Measurements from ENCODE around the gene RASA3.

RASA3 gene

DNA sequence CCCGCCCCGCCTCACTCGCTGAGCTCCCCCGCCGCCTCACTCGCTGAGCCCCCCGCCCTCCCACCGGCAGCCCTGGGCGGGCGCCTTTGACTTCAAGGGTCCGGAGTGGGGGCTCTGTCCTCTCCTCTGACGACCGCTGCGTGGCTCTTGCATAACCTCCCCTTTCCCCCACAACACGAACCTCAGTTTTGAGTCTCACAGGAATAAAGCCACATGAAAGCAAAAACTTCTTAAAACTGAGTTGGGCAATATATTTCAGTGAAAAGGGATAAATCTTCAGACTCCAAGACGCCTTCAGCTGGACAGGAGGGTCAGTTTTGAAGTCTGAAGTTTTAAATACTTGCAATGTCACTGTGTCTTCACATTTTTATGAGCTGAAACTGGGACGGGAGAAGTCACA lies 87.9 kb downstream of the RASA3 start:
- peak in 2 of 3 donors; percentile 52 to 79 for DNase-seq
- CTCF ChIA-PET, result no interaction called here
- Histone ChIP-seq H3K36me3 (ENCODE audit: control insufficient read depth in 4 of 4, insufficient read depth in 4 of 4, low read length in 3 of 4) (peaks cover 6 to 24% (median 11%) of the 10 kb centered on the region in 4 experiments), H3K9me3 (ENCODE audit: control extremely low read depth in 1 of 5, control insufficient read depth in 4 of 5, insufficient read depth in 2 of 5, low read depth in 1 of 5, low read length in 4 of 5) (peaks cover 0 to 4% (median 0%) of the 10 kb centered on the region in 5 experiments), H3K27me3 (replicated peaks in 2 of 5; ENCODE audit: control insufficient read depth in 4 of 5, insufficient read depth in 5 of 5, low read length in 4 of 5) (no peaks in the 10 kb centered on the region), H3K4me1 (ENCODE audit: control extremely low read depth in 1 of 4, control insufficient read depth in 4 of 4, insufficient read depth in 4 of 4, low read length in 3 of 4) (peaks cover 0 to 26% (median 19%) of the 10 kb centered on the region in 4 experiments), H3K4me3 (ENCODE audit: control insufficient read depth in 1 of 7, extremely low read depth in 1 of 7, insufficient read depth in 4 of 7, low read depth in 2 of 7, low read length in 6 of 7) (no peak overlapping the region), H3K27ac (ENCODE audit: insufficient read depth in 1 of 2, low read depth in 1 of 2, low read length in 2 of 2, poor library complexity in 1 of 2, severe bottlenecking in 2 of 2) (no peak overlapping the region)
- POLR2A ChIA-PET, result no interaction called here
- WGBS (ENCODE audit: insufficient coverage), result 54% methylated on average over 9 of the region's 17 CpGs

DNA sequence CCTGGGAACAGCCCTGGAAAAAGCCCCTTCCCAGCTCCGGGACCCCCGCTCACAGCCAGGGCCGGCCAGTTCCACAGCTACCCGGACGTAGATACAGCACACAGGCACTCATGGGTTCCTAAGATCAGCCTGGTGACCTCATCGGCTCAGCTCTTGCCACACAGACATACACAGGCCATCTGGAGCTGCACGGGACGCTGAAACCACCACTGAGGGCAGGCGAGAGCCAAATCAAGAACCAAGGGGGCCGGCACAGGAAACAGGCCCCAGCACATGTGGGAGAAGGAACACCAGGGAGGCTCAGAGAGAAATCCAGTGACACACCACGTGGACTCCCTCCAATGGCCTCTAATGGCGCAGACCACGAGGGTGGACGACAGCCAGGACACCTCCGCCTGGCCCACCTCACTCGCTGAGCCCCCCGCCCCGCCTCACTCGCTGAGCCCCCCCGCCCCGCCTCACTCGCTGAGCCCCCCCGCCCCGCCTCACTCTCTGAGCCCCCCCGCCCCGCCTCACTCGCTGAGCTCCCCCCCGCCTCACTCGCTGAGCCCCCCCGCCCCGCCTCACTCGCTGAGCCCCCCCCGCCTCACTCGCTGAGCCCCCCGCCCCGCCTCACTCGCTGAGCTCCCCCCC lies 88.9 kb downstream of the RASA3 start:
- DNase-seq, result peak in 2 of 3 donors; percentile 77 to 92
- Histone ChIP-seq H3K9me3 (ENCODE audit: control extremely low read depth in 1 of 5, control insufficient read depth in 4 of 5, insufficient read depth in 2 of 5, low read depth in 1 of 5, low read length in 4 of 5) (peaks cover 0 to 7% (median 0%) of the 10 kb centered on the region in 5 experiments), H3K27ac (ENCODE audit: insufficient read depth in 1 of 2, low read depth in 1 of 2, low read length in 2 of 2, poor library complexity in 1 of 2, severe bottlenecking in 2 of 2) (no peak overlapping the region), H3K36me3 (ENCODE audit: control insufficient read depth in 4 of 4, insufficient read depth in 4 of 4, low read length in 3 of 4) (peaks cover 8 to 24% (median 11%) of the 10 kb centered on the region in 4 experiments), H3K27me3 (replicated peaks in 2 of 5; ENCODE audit: control insufficient read depth in 4 of 5, insufficient read depth in 5 of 5, low read length in 4 of 5) (no peaks in the 10 kb centered on the region), H3K4me3 (ENCODE audit: control insufficient read depth in 1 of 7, extremely low read depth in 1 of 7, insufficient read depth in 4 of 7, low read depth in 2 of 7, low read length in 6 of 7) (no peak overlapping the region), H3K4me1 (ENCODE audit: control extremely low read depth in 1 of 4, control insufficient read depth in 4 of 4, insufficient read depth in 4 of 4, low read length in 3 of 4) (peaks cover 0 to 17% (median 10%) of the 10 kb centered on the region in 4 experiments)
- ChIA-PET POLR2A (no interaction called here), CTCF (no interaction called here)
- WGBS (ENCODE audit: insufficient coverage), result 75% methylated on average over 13 of the region's 37 CpGs

DNA sequence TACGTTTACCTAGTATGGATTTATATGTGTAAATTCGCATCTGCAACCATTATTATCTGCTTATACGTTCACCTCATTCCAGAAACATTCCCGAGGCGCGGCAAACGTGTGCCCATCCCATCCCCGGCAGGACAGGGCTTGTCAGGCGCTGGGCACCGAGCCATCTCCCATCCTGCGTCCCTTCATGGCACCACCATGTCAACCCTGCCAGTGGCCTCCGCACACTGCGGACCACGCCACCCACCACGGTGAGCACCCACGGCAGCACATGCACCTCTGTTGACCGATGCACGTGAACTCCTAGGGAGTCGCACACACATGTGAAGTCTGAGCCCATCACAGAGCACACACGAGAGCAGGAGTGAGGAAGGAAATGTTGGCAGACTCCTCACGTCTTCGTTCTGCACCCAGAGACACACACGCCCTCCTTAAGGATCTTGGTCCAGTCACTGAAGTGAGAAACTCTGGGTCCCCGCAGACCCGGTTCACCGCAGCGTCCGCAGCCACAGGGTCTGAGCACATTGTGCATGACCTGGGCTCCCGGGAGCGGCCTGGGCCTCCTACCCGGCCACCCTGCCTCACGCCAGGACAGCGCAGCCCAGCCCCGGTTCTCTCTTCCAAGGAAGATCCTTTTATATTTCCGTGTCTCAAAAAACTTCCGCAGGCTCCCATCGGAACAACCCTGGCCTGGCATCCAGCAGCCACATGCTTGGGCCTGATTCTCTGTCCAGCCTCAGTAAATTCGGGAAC lies 90.2 kb downstream of the RASA3 start:
- H3K4me3 ChIP-seq (ENCODE audit: control insufficient read depth in 1 of 7, extremely low read depth in 1 of 7, insufficient read depth in 4 of 7, low read depth in 2 of 7, low read length in 6 of 7), result no peak overlapping the region
- H3K27ac ChIP-seq (ENCODE audit: insufficient read depth in 1 of 2, low read depth in 1 of 2, low read length in 2 of 2, poor library complexity in 1 of 2, severe bottlenecking in 2 of 2), result no peak overlapping the region
- no peak for DNase-seq
- CTCF ChIA-PET, result no interaction called here
- peaks cover 0 to 8% (median 0%) of the 10 kb centered on the region in 4 experiments for H3K4me1 ChIP-seq (ENCODE audit: control extremely low read depth in 1 of 4, control insufficient read depth in 4 of 4, insufficient read depth in 4 of 4, low read length in 3 of 4)
- WGBS (ENCODE audit: insufficient coverage), result 99% methylated on average over 33 of the region's 38 CpGs
- H3K9me3 ChIP-seq (ENCODE audit: control extremely low read depth in 1 of 5, control insufficient read depth in 4 of 5, insufficient read depth in 2 of 5, low read depth in 1 of 5, low read length in 4 of 5), result peaks cover 0 to 7% (median 0%) of the 10 kb centered on the region in 5 experiments
- H3K27me3 ChIP-seq (replicated peaks in 2 of 5; ENCODE audit: control insufficient read depth in 4 of 5, insufficient read depth in 5 of 5, low read length in 4 of 5), result no peaks in the 10 kb centered on the region
- peaks cover 8 to 24% (median 12%) of the 10 kb centered on the region in 4 experiments for H3K36me3 ChIP-seq (ENCODE audit: control insufficient read depth in 4 of 4, insufficient read depth in 4 of 4, low read length in 3 of 4)
- POLR2A ChIA-PET, result no interaction called here

DNA sequence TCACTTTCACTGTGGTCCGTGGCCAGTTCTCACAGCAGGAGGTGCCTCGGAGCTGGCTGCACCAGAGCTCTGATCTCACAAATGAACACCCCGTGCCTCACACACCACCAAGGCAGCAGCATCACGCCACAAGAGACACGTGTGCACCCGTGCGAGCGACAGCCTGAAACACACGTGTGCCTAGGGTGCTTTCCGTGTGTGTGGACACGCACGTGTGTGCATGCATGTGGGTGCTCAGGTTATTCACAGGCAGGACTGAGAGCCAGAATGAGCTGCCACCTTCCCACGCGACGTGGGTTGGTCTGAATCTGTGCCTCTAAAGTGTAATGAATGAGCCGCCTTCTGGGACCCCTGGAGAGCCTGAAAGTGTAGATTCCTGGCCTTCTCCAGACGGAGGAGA lies 90.9 kb downstream of the RASA3 start:
- Histone ChIP-seq H3K36me3 (ENCODE audit: control insufficient read depth in 4 of 4, insufficient read depth in 4 of 4, low read length in 3 of 4) (peaks cover 8 to 24% (median 16%) of the 10 kb centered on the region in 4 experiments), H3K27me3 (replicated peaks in 2 of 5; ENCODE audit: control insufficient read depth in 4 of 5, insufficient read depth in 5 of 5, low read length in 4 of 5) (no peaks in the 10 kb centered on the region), H3K4me3 (ENCODE audit: control insufficient read depth in 1 of 7, extremely low read depth in 1 of 7, insufficient read depth in 4 of 7, low read depth in 2 of 7, low read length in 6 of 7) (no peak overlapping the region), H3K27ac (ENCODE audit: insufficient read depth in 1 of 2, low read depth in 1 of 2, low read length in 2 of 2, poor library complexity in 1 of 2, severe bottlenecking in 2 of 2) (no peak overlapping the region), H3K4me1 (ENCODE audit: control extremely low read depth in 1 of 4, control insufficient read depth in 4 of 4, insufficient read depth in 4 of 4, low read length in 3 of 4) (peaks cover 0 to 8% (median 0%) of the 10 kb centered on the region in 4 experiments), H3K9me3 (ENCODE audit: control extremely low read depth in 1 of 5, control insufficient read depth in 4 of 5, insufficient read depth in 2 of 5, low read depth in 1 of 5, low read length in 4 of 5) (peaks cover 0 to 7% (median 0%) of the 10 kb centered on the region in 5 experiments)
- DNase-seq, result no peak
- ChIA-PET CTCF (no interaction called here), POLR2A (no interaction called here)
- 96% methylated on average over 17 of the region's 17 CpGs for WGBS (ENCODE audit: insufficient coverage)

DNA sequence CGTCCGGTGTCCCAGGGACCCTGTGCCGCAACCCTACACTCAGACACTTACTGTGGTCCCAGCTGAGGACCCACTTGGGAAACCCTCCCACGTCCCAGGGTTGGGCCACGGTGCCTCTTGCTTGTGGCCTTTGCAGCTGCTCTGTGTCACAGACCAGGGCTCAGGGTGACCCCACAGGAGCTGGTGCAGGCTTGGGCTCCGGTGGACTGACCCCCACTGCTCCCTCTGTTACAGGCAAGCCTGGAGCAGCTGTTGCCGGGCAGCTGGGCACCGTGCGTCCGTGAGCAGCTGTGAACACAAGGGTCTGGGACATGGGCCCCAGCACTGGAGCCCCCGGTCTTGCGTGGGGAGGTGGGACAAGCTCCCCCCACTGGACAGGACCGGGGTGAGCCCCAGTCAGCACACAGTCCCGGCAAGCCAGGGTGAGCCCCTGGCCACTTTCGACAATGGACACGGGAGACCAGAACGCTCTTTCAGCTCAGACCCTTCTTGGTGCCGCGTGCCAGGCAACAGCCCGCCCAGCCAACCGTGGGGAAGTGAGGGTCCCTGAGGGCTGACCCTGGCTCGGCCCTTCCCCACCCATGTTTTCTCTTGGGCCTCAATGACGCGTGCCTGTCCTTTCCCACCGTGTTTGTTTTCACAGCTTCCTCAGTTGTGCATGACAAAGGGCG lies 92.8 kb downstream of the RASA3 start:
- H3K27me3 ChIP-seq (replicated peaks in 2 of 5; ENCODE audit: control insufficient read depth in 4 of 5, insufficient read depth in 5 of 5, low read length in 4 of 5), result no peaks in the 10 kb centered on the region
- no peak overlapping the region for H3K4me3 ChIP-seq (ENCODE audit: control insufficient read depth in 1 of 7, extremely low read depth in 1 of 7, insufficient read depth in 4 of 7, low read depth in 2 of 7, low read length in 6 of 7)
- POLR2A ChIA-PET, result no interaction called here
- peaks cover 8 to 27% (median 20%) of the 10 kb centered on the region in 4 experiments for H3K36me3 ChIP-seq (ENCODE audit: control insufficient read depth in 4 of 4, insufficient read depth in 4 of 4, low read length in 3 of 4)
- H3K9me3 ChIP-seq (ENCODE audit: control extremely low read depth in 1 of 5, control insufficient read depth in 4 of 5, insufficient read depth in 2 of 5, low read depth in 1 of 5, low read length in 4 of 5), result peaks cover 0 to 7% (median 0%) of the 10 kb centered on the region in 5 experiments
- CTCF ChIA-PET, result no interaction called here
- DNase-seq, result no peak
- no peak overlapping the region for H3K27ac ChIP-seq (ENCODE audit: insufficient read depth in 1 of 2, low read depth in 1 of 2, low read length in 2 of 2, poor library complexity in 1 of 2, severe bottlenecking in 2 of 2)
- H3K4me1 ChIP-seq (ENCODE audit: control extremely low read depth in 1 of 4, control insufficient read depth in 4 of 4, insufficient read depth in 4 of 4, low read length in 3 of 4), result peaks cover 0 to 2% (median 0%) of the 10 kb centered on the region in 4 experiments
- WGBS (ENCODE audit: insufficient coverage), result 97% methylated on average over 26 of the region's 26 CpGs

DNA sequence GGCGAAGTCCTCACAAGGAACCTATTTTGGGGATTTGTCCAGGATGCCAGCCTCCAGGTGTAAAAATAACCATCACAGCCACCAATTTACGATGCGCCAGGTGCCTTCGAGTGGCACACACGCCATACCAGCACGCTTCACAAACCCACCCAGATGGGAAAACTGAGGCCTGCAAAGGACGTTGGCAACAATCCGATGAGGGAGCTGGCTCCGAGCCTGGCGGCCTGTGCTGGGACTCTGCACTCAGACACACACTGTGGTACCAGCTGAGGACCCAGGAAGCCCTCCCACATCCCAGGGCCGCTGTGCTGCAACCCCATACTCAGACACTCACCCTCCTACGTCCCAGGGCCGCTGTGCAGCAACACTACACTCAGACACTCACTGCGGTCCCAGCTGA lies 93.5 kb downstream of the RASA3 start:
- H3K36me3 ChIP-seq (ENCODE audit: control insufficient read depth in 4 of 4, insufficient read depth in 4 of 4, low read length in 3 of 4), result peaks cover 8 to 32% (median 21%) of the 10 kb centered on the region in 4 experiments
- H3K4me1 ChIP-seq (ENCODE audit: control extremely low read depth in 1 of 4, control insufficient read depth in 4 of 4, insufficient read depth in 4 of 4, low read length in 3 of 4), result no peaks in the 10 kb centered on the region
- H3K27me3 ChIP-seq (replicated peaks in 2 of 5; ENCODE audit: control insufficient read depth in 4 of 5, insufficient read depth in 5 of 5, low read length in 4 of 5), result no peaks in the 10 kb centered on the region
- ChIA-PET CTCF (no interaction called here), POLR2A (no interaction called here)
- 93% methylated on average over 13 of the region's 14 CpGs for WGBS (ENCODE audit: insufficient coverage)
- peaks cover 0 to 7% (median 0%) of the 10 kb centered on the region in 5 experiments for H3K9me3 ChIP-seq (ENCODE audit: control extremely low read depth in 1 of 5, control insufficient read depth in 4 of 5, insufficient read depth in 2 of 5, low read depth in 1 of 5, low read length in 4 of 5)
- no peak overlapping the region for H3K4me3 ChIP-seq (ENCODE audit: control insufficient read depth in 1 of 7, extremely low read depth in 1 of 7, insufficient read depth in 4 of 7, low read depth in 2 of 7, low read length in 6 of 7)
- DNase-seq, result no peak
- H3K27ac ChIP-seq (ENCODE audit: insufficient read depth in 1 of 2, low read depth in 1 of 2, low read length in 2 of 2, poor library complexity in 1 of 2, severe bottlenecking in 2 of 2), result no peak overlapping the region

DNA sequence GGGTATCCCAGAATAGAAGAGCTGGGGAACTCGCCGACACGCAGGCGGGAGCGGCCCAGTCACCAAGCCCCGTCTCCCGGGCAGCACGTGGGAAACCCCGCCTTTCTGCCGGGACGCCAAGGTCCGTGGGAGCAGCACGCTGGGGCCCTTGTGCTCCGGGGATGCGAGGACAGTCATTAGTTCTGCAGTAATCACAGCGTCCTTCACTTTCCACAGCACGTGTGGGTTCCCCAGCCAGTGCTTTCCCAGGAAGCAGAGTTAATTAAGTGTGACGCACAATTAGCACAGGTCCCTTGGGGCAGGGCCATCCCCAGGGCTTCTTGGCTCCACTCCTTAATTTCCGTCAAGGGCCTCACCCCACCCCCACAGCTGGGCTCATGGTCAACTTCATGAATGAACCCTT lies 94.2 kb downstream of the RASA3 start:
- POLR2A ChIA-PET, result no interaction called here
- DNase-seq, result no peak
- H3K27ac ChIP-seq (ENCODE audit: insufficient read depth in 1 of 2, low read depth in 1 of 2, low read length in 2 of 2, poor library complexity in 1 of 2, severe bottlenecking in 2 of 2), result no peak overlapping the region
- CTCF ChIA-PET, result no interaction called here
- no peaks in the 10 kb centered on the region for H3K27me3 ChIP-seq (replicated peaks in 2 of 5; ENCODE audit: control insufficient read depth in 4 of 5, insufficient read depth in 5 of 5, low read length in 4 of 5)
- H3K4me1 ChIP-seq (ENCODE audit: control extremely low read depth in 1 of 4, control insufficient read depth in 4 of 4, insufficient read depth in 4 of 4, low read length in 3 of 4), result no peaks in the 10 kb centered on the region
- H3K9me3 ChIP-seq (ENCODE audit: control extremely low read depth in 1 of 5, control insufficient read depth in 4 of 5, insufficient read depth in 2 of 5, low read depth in 1 of 5, low read length in 4 of 5), result peaks cover 0 to 7% (median 0%) of the 10 kb centered on the region in 5 experiments
- no peak overlapping the region for H3K4me3 ChIP-seq (ENCODE audit: control insufficient read depth in 1 of 7, extremely low read depth in 1 of 7, insufficient read depth in 4 of 7, low read depth in 2 of 7, low read length in 6 of 7)
- H3K36me3 ChIP-seq (ENCODE audit: control insufficient read depth in 4 of 4, insufficient read depth in 4 of 4, low read length in 3 of 4), result peaks cover 8 to 33% (median 21%) of the 10 kb centered on the region in 4 experiments
- 96% methylated on average over 18 of the region's 19 CpGs for WGBS (ENCODE audit: insufficient coverage)
